C4-2B (cell line): ENCODE data around the gene LGALS9B.
"Not testable (repeated sequence)": the region's sequence is repeated elsewhere in the genome, so short reads cannot be mapped to it uniquely, and the experiment has no call there.

Source experiments
- H3K27ac ChIP-seq: fragments of 450-650 bp; 2 replicates; pipeline ENCODE4 v1.5.1; 2017

The LGALS9B gene

GRCh38 chr17:20401306-20402022 is 65.9 kb downstream of the LGALS9B start:
- not testable (repeated sequence) for H3K27ac ChIP-seq

GRCh38 chr17:20400559-20401305 is 66.6 kb downstream of the LGALS9B start:
- H3K27ac ChIP-seq, result not testable (repeated sequence)
